ENCODE measurements around the gene MGST2. TPM values are rescaled to one million over a fixed set of nuclear protein-coding genes. Genes with fewer than 3 reads are reported as not detected.
A peak's percentile ranks its signal among the peaks of the same experiment; 100 is the strongest.

MGST2 gene
- total RNA-seq, 1 donor from 2014 or later, result 42.8 TPM

GRCh38 chr4:139749338-139749737, 83.7 kb downstream of the MGST2 start:
- ATAC-seq (peak; percentile 55), DNase-seq (ENCODE audit: low spot score) (no peak)
- intact Hi-C loops (cut with DNase I), result no loop called here

GRCh38 chr4:139749835-139750498, 84.3 kb downstream of the MGST2 start:
- DNase-seq (ENCODE audit: low spot score) (no peak), ATAC-seq (no peak)
- intact Hi-C loops (cut with DNase I), result no loop called here

GRCh38 chr4:139753686-139754085, 88.1 kb downstream of the MGST2 start:
- ATAC-seq, result no peak
- intact Hi-C loops (cut with DNase I), result no loop called here
- no peak for DNase-seq (ENCODE audit: low spot score)

Other genes starting within 250 kb of the MGST2 start
- 13.8 TPM for gene RAB33B, start 211.7 kb upstream of the MGST2 start, total RNA-seq
- gene SETD7, start 109.6 kb upstream of the MGST2 start, total RNA-seq, result 56.9 TPM

Data from sciatic nerve (tissue), 2 donors.